Esophagus squamous epithelium (tissue), 5 donors: ENCODE data around the gene BMP2. TPM values are rescaled to one million over a fixed set of nuclear protein-coding genes. Genes with fewer than 3 reads are reported as not detected.
A peak's percentile ranks its signal among the peaks of the same experiment; 100 is the strongest.

Experiments used
- DNase-seq: peaks from one replicate; lab custom pipeline; 2025; lab: John Stamatoyannopoulos, UW
- H3K27ac ChIP-seq, 4 donors: fragments of 200-600 bp; sonication (generic); one replicate each; pipeline ENCODE4 v1.5.1; 2016 to 2019; ENCODE audit warnings: mild to moderate bottlenecking in 1 of 4
- H3K27me3 ChIP-seq, 4 donors: fragments of 200-600 bp; sonication (generic); 1 replicate in 3 of 4; 2 replicates in 1 of 4; pipeline versions ENCODE4 v1.5.1 to v1.6.0; 2017 to 2021; ENCODE audit warnings: antibody characterized with exemption in 1 of 4
- H3K36me3 ChIP-seq, 3 donors: fragments of 200-600 bp; sonication (generic); one replicate each; pipeline ENCODE4 v1.5.1; 2016 to 2019
- H3K4me1 ChIP-seq, 3 donors: fragments of 200-600 bp; sonication (generic); one replicate each; pipeline ENCODE4 v1.5.1; 2017 to 2019
- H3K4me3 ChIP-seq, 4 donors: fragments of 200-600 bp; sonication (generic); 1 replicate in 3 of 4; 2 replicates in 1 of 4; pipeline ENCODE4 v1.5.1; 2016 to 2019; ENCODE audit warnings: mild to moderate bottlenecking in 2 of 4, moderate library complexity in 1 of 4
- H3K9me3 ChIP-seq, 3 donors: fragments of 200-600 bp; sonication (generic); one replicate each; pipeline ENCODE4 v1.5.1; 2016 to 2019
- POLR2A ChIP-seq, 4 donors: fragments of 450-650 bp; IDR thresholded peaks; one replicate each; pipeline ENCODE4 v1.6.1; 2017; ENCODE audit warnings: antibody characterized with exemption in 4 of 4, mild to moderate bottlenecking in 4 of 4, moderate library complexity in 3 of 4
- WGBS, 2 donors: methylation state at CpG; one replicate each; pipeline ENCODE4 v1.1.5; 2018; 5-methylcytosine and 5-hydroxymethylcytosine counted together
- intact Hi-C: fragments of 100-400 bp; cut with DNase I; formaldehyde crosslinking; loops from one replicate; pipeline ENCODE4 v1.15.0; 2022
- total RNA-seq, 4 donors: library from RNA; depleted of rRNA; stranded (reverse); fragments of >200 nt; gene quantifications; one replicate each; pipeline ENCODE4 v1.1.0, GENCODE V29; 2016
- TF ChIP-seq, protein P1 (sequence below), 6 experiments: fragments of 450-650 bp in 4 of 6; fragments of 200-600 bp in 2 of 6; sonication (generic) in 2 of 6; IDR thresholded peaks; one replicate each; pipeline ENCODE4 v1.5.1; 2016 to 2019; ENCODE audit warnings: antibody characterized with exemption in 6 of 6, mild to moderate bottlenecking in 4 of 6, moderate library complexity in 4 of 6
- donor health status: DM: yes; HTN: yes; CAD: no.

Gene BMP2
- total RNA-seq, 4 donors from 2014 or later: 3.5 to 7.6 (median 5.4) TPM

- DNase-seq: no peak
- no peaks in the 10 kb centered on the region for H3K27me3 ChIP-seq
- TF ChIP-seq, protein P1, sequence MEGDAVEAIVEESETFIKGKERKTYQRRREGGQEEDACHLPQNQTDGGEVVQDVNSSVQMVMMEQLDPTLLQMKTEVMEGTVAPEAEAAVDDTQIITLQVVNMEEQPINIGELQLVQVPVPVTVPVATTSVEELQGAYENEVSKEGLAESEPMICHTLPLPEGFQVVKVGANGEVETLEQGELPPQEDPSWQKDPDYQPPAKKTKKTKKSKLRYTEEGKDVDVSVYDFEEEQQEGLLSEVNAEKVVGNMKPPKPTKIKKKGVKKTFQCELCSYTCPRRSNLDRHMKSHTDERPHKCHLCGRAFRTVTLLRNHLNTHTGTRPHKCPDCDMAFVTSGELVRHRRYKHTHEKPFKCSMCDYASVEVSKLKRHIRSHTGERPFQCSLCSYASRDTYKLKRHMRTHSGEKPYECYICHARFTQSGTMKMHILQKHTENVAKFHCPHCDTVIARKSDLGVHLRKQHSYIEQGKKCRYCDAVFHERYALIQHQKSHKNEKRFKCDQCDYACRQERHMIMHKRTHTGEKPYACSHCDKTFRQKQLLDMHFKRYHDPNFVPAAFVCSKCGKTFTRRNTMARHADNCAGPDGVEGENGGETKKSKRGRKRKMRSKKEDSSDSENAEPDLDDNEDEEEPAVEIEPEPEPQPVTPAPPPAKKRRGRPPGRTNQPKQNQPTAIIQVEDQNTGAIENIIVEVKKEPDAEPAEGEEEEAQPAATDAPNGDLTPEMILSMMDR (IDR thresholded peaks at IDR 0.05): no peak
- TF ChIP-seq POLR2A (IDR thresholded peaks at IDR 0.05): no peak
- intact Hi-C loops: no loop called here
- H3K9me3 ChIP-seq: peaks cover 0 to 4% (median 0%) of the 10 kb centered on the region in 3 donors
- no peaks in the 10 kb centered on the region for H3K36me3 ChIP-seq
- H3K4me3 ChIP-seq: no peak overlapping the region
- H3K4me1 ChIP-seq: no peaks in the 10 kb centered on the region
- no peak overlapping the region for H3K27ac ChIP-seq
Observed at GRCh38 chr20:6750438-6750837, 17.0 kb upstream of the BMP2 start.

GRCh38 chr20:6756693-6757595 is 10.5 kb upstream of the BMP2 start:
- 57 to 79% methylated on average over 4 of the region's 4 CpGs for WGBS, 2 donors
- Histone ChIP-seq H3K27me3 (peaks cover 0 to 2% (median 0%) of the 10 kb centered on the region in 4 donors), H3K9me3 (peaks cover 0 to 4% (median 0%) of the 10 kb centered on the region in 3 donors), H3K27ac (no peak overlapping the region), H3K4me3 (no peak overlapping the region), H3K4me1 (no peaks in the 10 kb centered on the region), H3K36me3 (no peaks in the 10 kb centered on the region)
- intact Hi-C loops: no loop called here
- DNase-seq: no peak
- no peak for TF ChIP-seq POLR2A (IDR thresholded peaks at IDR 0.05)
- TF ChIP-seq, protein P1 (IDR thresholded peaks at IDR 0.05): no peak

DNA sequence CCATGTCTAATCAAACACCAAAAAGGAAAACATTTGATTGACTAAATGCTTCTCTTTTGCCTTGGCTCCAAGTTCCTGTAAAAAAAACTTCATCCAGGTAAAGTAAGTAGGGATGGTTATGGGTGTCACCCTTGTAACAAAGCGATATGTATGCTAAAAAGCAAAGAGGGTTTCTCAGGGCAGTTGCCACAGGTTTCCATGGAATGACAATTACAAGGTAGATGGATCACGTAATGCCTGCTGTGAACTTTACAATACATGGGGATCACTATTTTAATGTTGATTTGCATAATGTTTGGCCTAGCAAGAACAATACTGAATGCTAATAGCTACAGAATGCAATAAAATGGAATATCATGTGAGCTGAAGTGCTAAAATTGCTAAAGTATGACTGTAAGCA is 2.9 kb upstream of the BMP2 start:
- 85 to 90% methylated on average over 2 of the region's 2 CpGs for WGBS, 2 donors
- intact Hi-C loops: loop anchor here (10.0 kb wide), 1 partner anchor 130 kb away; no protein-coding TSS in a partner anchor
- TF ChIP-seq, protein P1 (IDR thresholded peaks at IDR 0.05): no peak
- TF ChIP-seq POLR2A (IDR thresholded peaks at IDR 0.05): no peak

DNA sequence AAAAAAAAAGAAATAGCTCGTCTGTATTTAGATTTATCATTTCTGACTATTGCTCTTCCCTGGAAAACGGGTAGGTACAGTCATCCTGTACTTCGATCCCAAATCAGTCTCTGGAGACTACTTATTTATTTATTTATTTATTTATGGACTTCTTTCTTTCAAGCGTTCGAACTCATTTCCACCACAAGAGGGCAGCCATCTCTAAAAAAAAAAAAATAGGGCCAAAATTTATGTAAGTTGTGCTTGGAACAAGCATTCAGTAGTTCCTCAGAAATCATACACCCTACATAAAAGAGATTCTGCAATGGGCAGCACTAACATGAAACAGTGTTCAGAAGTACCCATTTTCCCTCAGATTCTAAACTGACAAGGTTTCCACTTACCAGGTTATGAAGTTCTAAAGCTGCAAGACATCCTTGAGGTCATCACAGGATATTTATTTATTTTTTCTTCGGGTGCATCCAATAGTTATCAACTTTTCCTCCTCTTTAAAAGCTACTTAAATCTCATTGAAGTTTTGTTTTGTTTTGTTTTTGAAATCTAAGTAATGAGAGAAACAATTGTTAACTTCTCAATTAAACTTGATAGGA is 1.9 kb upstream of the BMP2 start:
- 11 to 14% methylated on average over 6 of the region's 6 CpGs for WGBS, 2 donors
- Histone ChIP-seq H3K27me3 (peaks cover 0 to 30% (median 0%) of the 10 kb centered on the region in 4 donors), H3K4me3 (no peak overlapping the region), H3K4me1 (peaks cover 0 to 49% (median 9%) of the 10 kb centered on the region in 3 donors), H3K9me3 (no peaks in the 10 kb centered on the region), H3K36me3 (no peaks in the 10 kb centered on the region), H3K27ac (no peak overlapping the region)
- no peak for DNase-seq
- intact Hi-C loops: loop anchor here (10.0 kb wide), 1 partner anchor 131 kb away; no protein-coding TSS in a partner anchor
- TF ChIP-seq POLR2A (IDR thresholded peaks at IDR 0.05): no peak
- TF ChIP-seq, protein P1 (IDR thresholded peaks at IDR 0.05): peak in 5 of 6 experiments; percentile 13 to 62 (median 53)

More for the DNA sequence above, 2.9 kb upstream of the BMP2 start:
- Histone ChIP-seq H3K4me1 (peaks cover 0 to 39% (median 1%) of the 10 kb centered on the region in 3 donors), H3K36me3 (no peaks in the 10 kb centered on the region), H3K4me3 (no peak overlapping the region), H3K27ac (no peak overlapping the region), H3K9me3 (no peaks in the 10 kb centered on the region), H3K27me3 (peaks cover 0 to 21% (median 0%) of the 10 kb centered on the region in 4 donors)
- DNase-seq: no peak
